ENCODE measurements around the gene CCZ1. TPM values are rescaled to one million over a fixed set of nuclear protein-coding genes. Genes with fewer than 3 reads are reported as not detected.
"Not testable (repeated sequence)": the region's sequence is repeated elsewhere in the genome, so short reads cannot be mapped to it uniquely, and the experiment has no call there.

The CCZ1 gene
- total RNA-seq, 2 experiments from 2014 or later, result 52.3 to 108 TPM

GRCh38 chr7:5888021-5888420, 10.5 kb upstream of the CCZ1 start:
- H3K4me3 ChIP-seq (ENCODE audit: low read depth, low read length, poor library complexity, severe bottlenecking); H3K36me3 ChIP-seq (ENCODE audit: insufficient read depth, low read length); H3K9me2 ChIP-seq (ENCODE audit: insufficient read depth, low read length); H2AFZ ChIP-seq (ENCODE audit: low read length); H4K20me1 ChIP-seq (ENCODE audit: insufficient read depth, low read length); intact Hi-C loops (cut with micrococcal nuclease; ENCODE audit: unreplicated experiment); H3K9me3 ChIP-seq (ENCODE audit: low read length); H3K4me2 ChIP-seq (ENCODE audit: low read length); DNase-seq (ENCODE audit: low spot score); CTCF ChIA-PET (ENCODE audit: unreplicated experiment); H3K4me1 ChIP-seq (ENCODE audit: insufficient read depth, low read length, poor library complexity, severe bottlenecking); H3K27ac ChIP-seq (ENCODE audit: low read depth, low read length, poor library complexity, severe bottlenecking); BruUV-seq (replicated peaks); H3K79me2 ChIP-seq (ENCODE audit: insufficient read depth, low read depth, low read length): not testable (repeated sequence)
- POLR2A ChIA-PET, result interaction anchor here (0.6 kb wide), 2 partner anchors 122 to 312 kb away, joined by 3 read pairs; no protein-coding TSS in a partner anchor

GRCh38 chr7:5890244-5890643, 8.3 kb upstream of the CCZ1 start:
- intact Hi-C loops (cut with micrococcal nuclease; ENCODE audit: unreplicated experiment); POLR2A ChIA-PET; CTCF ChIA-PET (ENCODE audit: unreplicated experiment): not testable (repeated sequence)

GRCh38 chr7:5892498-5892897, 6.0 kb upstream of the CCZ1 start:
- no peak overlapping the region for H3K4me3 ChIP-seq (ENCODE audit: low read depth, low read length, poor library complexity, severe bottlenecking)
- no peaks in the 10 kb centered on the region for H3K36me3 ChIP-seq (ENCODE audit: insufficient read depth, low read length)
- H4K20me1 ChIP-seq (ENCODE audit: insufficient read depth, low read length), result no peaks in the 10 kb centered on the region
- no peaks in the 10 kb centered on the region for H3K4me1 ChIP-seq (ENCODE audit: insufficient read depth, low read length, poor library complexity, severe bottlenecking)
- intact Hi-C loops (cut with micrococcal nuclease; ENCODE audit: unreplicated experiment), result no loop called here
- no peak overlapping the region for H3K4me2 ChIP-seq (ENCODE audit: low read length)
- no peaks in the 10 kb centered on the region for H3K79me2 ChIP-seq (ENCODE audit: insufficient read depth, low read depth, low read length)
- CTCF ChIA-PET (ENCODE audit: unreplicated experiment), result no interaction called here
- TF ChIP-seq, protein P1, sequence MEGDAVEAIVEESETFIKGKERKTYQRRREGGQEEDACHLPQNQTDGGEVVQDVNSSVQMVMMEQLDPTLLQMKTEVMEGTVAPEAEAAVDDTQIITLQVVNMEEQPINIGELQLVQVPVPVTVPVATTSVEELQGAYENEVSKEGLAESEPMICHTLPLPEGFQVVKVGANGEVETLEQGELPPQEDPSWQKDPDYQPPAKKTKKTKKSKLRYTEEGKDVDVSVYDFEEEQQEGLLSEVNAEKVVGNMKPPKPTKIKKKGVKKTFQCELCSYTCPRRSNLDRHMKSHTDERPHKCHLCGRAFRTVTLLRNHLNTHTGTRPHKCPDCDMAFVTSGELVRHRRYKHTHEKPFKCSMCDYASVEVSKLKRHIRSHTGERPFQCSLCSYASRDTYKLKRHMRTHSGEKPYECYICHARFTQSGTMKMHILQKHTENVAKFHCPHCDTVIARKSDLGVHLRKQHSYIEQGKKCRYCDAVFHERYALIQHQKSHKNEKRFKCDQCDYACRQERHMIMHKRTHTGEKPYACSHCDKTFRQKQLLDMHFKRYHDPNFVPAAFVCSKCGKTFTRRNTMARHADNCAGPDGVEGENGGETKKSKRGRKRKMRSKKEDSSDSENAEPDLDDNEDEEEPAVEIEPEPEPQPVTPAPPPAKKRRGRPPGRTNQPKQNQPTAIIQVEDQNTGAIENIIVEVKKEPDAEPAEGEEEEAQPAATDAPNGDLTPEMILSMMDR (conservative IDR thresholded peaks at IDR 0.05; ENCODE audit: low read length), result no peak
- no peak for TF ChIP-seq EZH2phosphoT487 (IDR thresholded peaks at IDR 0.05; ENCODE audit: borderline replicate concordance, low read depth, low read length)
- no peak overlapping the region for H2AFZ ChIP-seq (ENCODE audit: low read length)
- no peak overlapping the region for H3K27ac ChIP-seq (ENCODE audit: low read depth, low read length, poor library complexity, severe bottlenecking)
- no peaks in the 10 kb centered on the region for H3K9me3 ChIP-seq (ENCODE audit: low read length)
- DNase-seq (ENCODE audit: low spot score), result no peak
- no peaks in the 10 kb centered on the region for H3K9me2 ChIP-seq (ENCODE audit: insufficient read depth, low read length)
- no TSS peak for BruUV-seq (replicated peaks)
- POLR2A ChIA-PET, result interaction anchor here (0.6 kb wide), 1 partner anchor 96 kb away, joined by 3 read pairs; no protein-coding TSS in a partner anchor

More at GRCh38 chr7:5890244-5890643, 8.3 kb upstream of the CCZ1 start:
- H3K79me2 ChIP-seq (ENCODE audit: insufficient read depth, low read depth, low read length); H3K36me3 ChIP-seq (ENCODE audit: insufficient read depth, low read length); H4K20me1 ChIP-seq (ENCODE audit: insufficient read depth, low read length); H3K9me2 ChIP-seq (ENCODE audit: insufficient read depth, low read length); H3K27ac ChIP-seq (ENCODE audit: low read depth, low read length, poor library complexity, severe bottlenecking); DNase-seq (ENCODE audit: low spot score); H3K4me1 ChIP-seq (ENCODE audit: insufficient read depth, low read length, poor library complexity, severe bottlenecking); H3K4me2 ChIP-seq (ENCODE audit: low read length); H2AFZ ChIP-seq (ENCODE audit: low read length); H3K9me3 ChIP-seq (ENCODE audit: low read length); BruUV-seq (replicated peaks); H3K4me3 ChIP-seq (ENCODE audit: low read depth, low read length, poor library complexity, severe bottlenecking): not testable (repeated sequence)

GRCh38 chr7:5897369-5897919, 1.1 kb upstream of the CCZ1 start:
- H3K36me3 ChIP-seq (ENCODE audit: insufficient read depth, low read length); H3K4me3 ChIP-seq (ENCODE audit: low read depth, low read length, poor library complexity, severe bottlenecking); H3K79me2 ChIP-seq (ENCODE audit: insufficient read depth, low read depth, low read length); CTCF ChIA-PET (ENCODE audit: unreplicated experiment); intact Hi-C loops (cut with micrococcal nuclease; ENCODE audit: unreplicated experiment); H3K9me3 ChIP-seq (ENCODE audit: low read length); H3K9me2 ChIP-seq (ENCODE audit: insufficient read depth, low read length); H2AFZ ChIP-seq (ENCODE audit: low read length); H3K4me1 ChIP-seq (ENCODE audit: insufficient read depth, low read length, poor library complexity, severe bottlenecking); H4K20me1 ChIP-seq (ENCODE audit: insufficient read depth, low read length); H3K27ac ChIP-seq (ENCODE audit: low read depth, low read length, poor library complexity, severe bottlenecking); DNase-seq (ENCODE audit: low spot score); H3K4me2 ChIP-seq (ENCODE audit: low read length); POLR2A ChIA-PET; BruUV-seq (replicated peaks): not testable (repeated sequence)

DNA sequence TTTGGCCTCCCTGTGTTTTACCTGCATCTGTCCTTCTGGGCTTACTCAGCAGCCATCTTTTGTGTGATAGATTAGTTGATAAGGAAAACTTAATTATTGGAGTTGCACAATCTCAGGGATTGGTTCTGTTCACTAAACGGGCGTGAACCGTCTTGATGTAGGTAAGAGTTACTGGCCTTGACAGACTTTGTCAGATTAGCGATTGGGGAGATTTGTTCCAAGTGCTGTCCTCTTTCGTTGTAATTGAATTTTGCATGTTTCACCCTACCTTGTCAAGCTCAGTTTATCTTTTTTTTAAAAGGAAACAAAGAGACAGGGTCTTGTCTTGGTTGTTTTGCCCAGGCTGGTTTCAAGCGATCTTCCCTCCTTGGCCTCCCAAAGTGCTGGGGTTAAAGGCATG, 4.5 kb downstream of the CCZ1 start:
- H3K79me2 ChIP-seq (ENCODE audit: insufficient read depth, low read depth, low read length); POLR2A ChIA-PET; H3K9me2 ChIP-seq (ENCODE audit: insufficient read depth, low read length); H3K4me3 ChIP-seq (ENCODE audit: low read depth, low read length, poor library complexity, severe bottlenecking); intact Hi-C loops (cut with micrococcal nuclease; ENCODE audit: unreplicated experiment); H3K36me3 ChIP-seq (ENCODE audit: insufficient read depth, low read length); H2AFZ ChIP-seq (ENCODE audit: low read length); H3K9me3 ChIP-seq (ENCODE audit: low read length); H3K27ac ChIP-seq (ENCODE audit: low read depth, low read length, poor library complexity, severe bottlenecking); DNase-seq (ENCODE audit: low spot score); H3K4me1 ChIP-seq (ENCODE audit: insufficient read depth, low read length, poor library complexity, severe bottlenecking); H4K20me1 ChIP-seq (ENCODE audit: insufficient read depth, low read length); CTCF ChIA-PET (ENCODE audit: unreplicated experiment); H3K4me2 ChIP-seq (ENCODE audit: low read length); BruUV-seq (replicated peaks): not testable (repeated sequence)

GRCh38 chr7:5904726-5905125, 6.2 kb downstream of the CCZ1 start:
- H3K9me3 ChIP-seq (ENCODE audit: low read length); H3K4me2 ChIP-seq (ENCODE audit: low read length); H3K36me3 ChIP-seq (ENCODE audit: insufficient read depth, low read length); H3K4me3 ChIP-seq (ENCODE audit: low read depth, low read length, poor library complexity, severe bottlenecking); H3K79me2 ChIP-seq (ENCODE audit: insufficient read depth, low read depth, low read length); DNase-seq (ENCODE audit: low spot score); POLR2A ChIA-PET; H2AFZ ChIP-seq (ENCODE audit: low read length); H3K4me1 ChIP-seq (ENCODE audit: insufficient read depth, low read length, poor library complexity, severe bottlenecking); H3K27ac ChIP-seq (ENCODE audit: low read depth, low read length, poor library complexity, severe bottlenecking); intact Hi-C loops (cut with micrococcal nuclease; ENCODE audit: unreplicated experiment); BruUV-seq (replicated peaks); H3K9me2 ChIP-seq (ENCODE audit: insufficient read depth, low read length); CTCF ChIA-PET (ENCODE audit: unreplicated experiment); H4K20me1 ChIP-seq (ENCODE audit: insufficient read depth, low read length): not testable (repeated sequence)

Measured in OCI-LY7 (cell line).